CD14-positive monocyte (primary cell): ENCODE data around the gene GPR39. TPM values are rescaled to one million over a fixed set of nuclear protein-coding genes. Genes with fewer than 3 reads are reported as not detected.

ENCODE experiments used
- DNase-seq, 3 donors: peaks; one replicate each; pipeline ENCODE4 v3.0.0-alpha.2; 2011 to 2022
- H2AFZ ChIP-seq: 2 replicates; pipeline ENCODE4 v1.6.0; 2012; ENCODE audit warnings: mild to moderate bottlenecking, low read depth, low read length, inconsistent platforms; ENCODE audit not compliant: insufficient read depth, poor library complexity, severe bottlenecking
- H3K27ac ChIP-seq, 2 donors: 1 replicate in 1 of 2; 2 replicates in 1 of 2; pipeline ENCODE4 v1.5.1; 2012 to 2013; ENCODE audit warnings: low read length in 2 of 2, control low read depth in 1 of 2, inconsistent platforms in 1 of 2, low read depth in 1 of 2, mild to moderate bottlenecking in 1 of 2
- H3K27me3 ChIP-seq, 2 donors: one replicate each; pipeline versions ENCODE4 v1.6.0 to v1.6.1; 2011 to 2013; ENCODE audit warnings: low read length in 2 of 2; ENCODE audit not compliant: control insufficient read depth in 2 of 2, insufficient read depth in 2 of 2
- H3K36me3 ChIP-seq, 2 donors: replicated peaks in 1 of 2; 1 replicate in 1 of 2; 2 replicates in 1 of 2; pipeline versions ENCODE4 v1.5.1 to v1.6.1; 2012 to 2013; ENCODE audit warnings: low read length in 2 of 2, control low read depth in 1 of 2, inconsistent platforms in 1 of 2, mild to moderate bottlenecking in 1 of 2; ENCODE audit not compliant: insufficient read depth in 2 of 2, control insufficient read depth in 1 of 2
- H3K4me1 ChIP-seq, 2 donors: 1 replicate in 1 of 2; 2 replicates in 1 of 2; pipeline versions ENCODE4 v1.5.1 to v1.6.1; 2012 to 2013; ENCODE audit warnings: low read length in 2 of 2, control low read depth in 1 of 2, inconsistent platforms in 1 of 2, mild to moderate bottlenecking in 1 of 2, moderate library complexity in 1 of 2; ENCODE audit not compliant: insufficient read depth in 2 of 2, control insufficient read depth in 1 of 2
- H3K4me2 ChIP-seq: replicated peaks from 2 replicates; pipeline ENCODE3; 2012; ENCODE audit warnings: low read length, moderate library complexity, mild to moderate bottlenecking; ENCODE audit not compliant: poor library complexity, severe bottlenecking; ENCODE audit errors: extremely low read depth
- H3K4me3 ChIP-seq, 3 experiments: fragments of 200-600 bp in 1 of 3; sonication (generic) in 1 of 3; replicated peaks in 1 of 3; 1 replicate in 2 of 3; 2 replicates in 1 of 3; pipeline ENCODE4 v1.5.1; 2011 to 2013; ENCODE audit warnings: low read length in 3 of 3, mild to moderate bottlenecking in 3 of 3, control low read depth in 2 of 3, low read depth in 2 of 3, inconsistent platforms in 1 of 3, moderate library complexity in 1 of 3
- H3K79me2 ChIP-seq: 2 replicates; pipeline ENCODE4 v1.6.0; 2012; ENCODE audit warnings: mild to moderate bottlenecking, control low read depth, inconsistent platforms, low read length, moderate library complexity; ENCODE audit not compliant: insufficient read depth
- H3K9ac ChIP-seq: 2 replicates; pipeline ENCODE4 v1.6.0; 2017; ENCODE audit warnings: low read length, mild to moderate bottlenecking; ENCODE audit not compliant: insufficient read depth, poor library complexity, severe bottlenecking
- H3K9me3 ChIP-seq, 2 donors: replicated peaks in 1 of 2; 1 replicate in 1 of 2; 2 replicates in 1 of 2; pipeline versions ENCODE4 v1.5.1 to v1.6.1; 2012 to 2013; ENCODE audit warnings: low read length in 2 of 2, control low read depth in 1 of 2; ENCODE audit not compliant: control insufficient read depth in 1 of 2, insufficient read depth in 1 of 2
- H4K20me1 ChIP-seq: 2 replicates; pipeline ENCODE4 v1.6.0; 2012; ENCODE audit warnings: mild to moderate bottlenecking, low read length, control low read depth, moderate library complexity; ENCODE audit not compliant: insufficient read depth
- H3K27ac Mint-ChIP-seq, 7 donors: one replicate each; pipeline ENCODE4 v1.8.0; 2020; ENCODE audit warnings: mild to moderate bottlenecking in 7 of 7, mixed read lengths in 7 of 7, moderate library complexity in 6 of 7, inconsistent platforms in 2 of 7
- H3K27me3 Mint-ChIP-seq, 3 donors: one replicate each; pipeline ENCODE4 v1.8.0; 2021 to 2022; ENCODE audit warnings: low read depth in 3 of 3, mild to moderate bottlenecking in 3 of 3, mixed read lengths in 3 of 3, moderate library complexity in 3 of 3, inconsistent platforms in 1 of 3
- H3K36me3 Mint-ChIP-seq, 2 donors: one replicate each; pipeline ENCODE4 v1.8.0; 2020; ENCODE audit warnings: mixed read lengths in 2 of 2, inconsistent platforms in 1 of 2, mild to moderate bottlenecking in 1 of 2
- H3K4me1 Mint-ChIP-seq: one replicate; pipeline ENCODE4 v1.8.0; 2020; ENCODE audit warnings: mild to moderate bottlenecking, mixed read lengths
- H3K4me3 Mint-ChIP-seq, 2 donors: one replicate each; pipeline ENCODE4 v1.8.0; 2020; ENCODE audit warnings: mild to moderate bottlenecking in 2 of 2, mixed read lengths in 2 of 2, moderate library complexity in 1 of 2
- H3K9me3 Mint-ChIP-seq, 7 donors: one replicate each; pipeline ENCODE4 v1.8.0; 2020 to 2022; ENCODE audit warnings: mixed read lengths in 7 of 7, mild to moderate bottlenecking in 6 of 7, moderate library complexity in 6 of 7, inconsistent platforms in 2 of 7
- WGBS: methylation state at CpG from one replicate; pipeline ENCODE4 v1.1.5; 2013; ENCODE audit warnings: missing lambda C conversion rate; ENCODE audit not compliant: insufficient coverage; 5-methylcytosine and 5-hydroxymethylcytosine counted together
- intact Hi-C, 2 donors: fragments of 100-400 bp; cut with micrococcal nuclease; formaldehyde crosslinking; loops; one replicate each; pipeline versions ENCODE4 v1.15.0 to v1.15.1; 2023
- polyA plus RNA-seq, 3 donors: library from polyadenylated mRNA; depleted of rRNA in 1 of 3; unstranded in 2 of 3; stranded (reverse) in 1 of 3; fragments of 300-500 nt in 2 of 3; fragments of >200 nt in 1 of 3; fragmentation: Illumina TruSeq in 2 of 3; gene quantifications; 1 replicate in 2 of 3; 2 replicates in 1 of 3; pipeline ENCODE4 v1.2.3, GENCODE V29; 2012 to 2021
- TF ChIP-seq, protein P1 (sequence below): fragments of 200-600 bp; IDR thresholded peaks from one replicate; pipeline ENCODE4 v1.8.0; 2022; ENCODE audit warnings: antibody characterized with exemption, mild to moderate bottlenecking

The GPR39 gene
- polyA plus RNA-seq, 3 donors = 0.12 TPM; not detected in 2

GRCh38 chr2:132442278-132442677, 25.7 kb downstream of the GPR39 start:
- Histone ChIP-seq H3K36me3 (no peaks in the 10 kb centered on the region), H3K9ac (no peak overlapping the region), H3K4me1 (no peaks in the 10 kb centered on the region), H3K27ac (no peak overlapping the region), H4K20me1 (no peaks in the 10 kb centered on the region), H3K79me2 (no peaks in the 10 kb centered on the region), H3K27me3 (peaks cover 0 to 3% of the 10 kb centered on the region in 2 donors), H3K9me3 (no peaks in the 10 kb centered on the region), H2AFZ (no peak overlapping the region), H3K4me2 (no peak overlapping the region), H3K4me3 (no peak overlapping the region)
- DNase-seq = no peak
- H3K27me3 Mint-ChIP-seq = peaks cover 0 to 10% (median 9%) of the 10 kb centered on the region in 3 donors
- intact Hi-C loops = no loop called here
- no peaks in the 10 kb centered on the region for H3K9me3 Mint-ChIP-seq
- no peak overlapping the region for H3K4me3 Mint-ChIP-seq
- 88% methylated on average over 5 of the region's 7 CpGs for WGBS
- TF ChIP-seq, protein P1, sequence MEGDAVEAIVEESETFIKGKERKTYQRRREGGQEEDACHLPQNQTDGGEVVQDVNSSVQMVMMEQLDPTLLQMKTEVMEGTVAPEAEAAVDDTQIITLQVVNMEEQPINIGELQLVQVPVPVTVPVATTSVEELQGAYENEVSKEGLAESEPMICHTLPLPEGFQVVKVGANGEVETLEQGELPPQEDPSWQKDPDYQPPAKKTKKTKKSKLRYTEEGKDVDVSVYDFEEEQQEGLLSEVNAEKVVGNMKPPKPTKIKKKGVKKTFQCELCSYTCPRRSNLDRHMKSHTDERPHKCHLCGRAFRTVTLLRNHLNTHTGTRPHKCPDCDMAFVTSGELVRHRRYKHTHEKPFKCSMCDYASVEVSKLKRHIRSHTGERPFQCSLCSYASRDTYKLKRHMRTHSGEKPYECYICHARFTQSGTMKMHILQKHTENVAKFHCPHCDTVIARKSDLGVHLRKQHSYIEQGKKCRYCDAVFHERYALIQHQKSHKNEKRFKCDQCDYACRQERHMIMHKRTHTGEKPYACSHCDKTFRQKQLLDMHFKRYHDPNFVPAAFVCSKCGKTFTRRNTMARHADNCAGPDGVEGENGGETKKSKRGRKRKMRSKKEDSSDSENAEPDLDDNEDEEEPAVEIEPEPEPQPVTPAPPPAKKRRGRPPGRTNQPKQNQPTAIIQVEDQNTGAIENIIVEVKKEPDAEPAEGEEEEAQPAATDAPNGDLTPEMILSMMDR = no peak
- H3K4me1 Mint-ChIP-seq = peaks cover 2% of the 10 kb centered on the region
- no peaks in the 10 kb centered on the region for H3K36me3 Mint-ChIP-seq
- H3K27ac Mint-ChIP-seq = no peak overlapping the region

GRCh38 chr2:132443106-132443505, 26.5 kb downstream of the GPR39 start:
- no peaks in the 10 kb centered on the region for H3K36me3 Mint-ChIP-seq

More at GRCh38 chr2:132443106-132443505, 26.5 kb downstream of the GPR39 start:
- TF ChIP-seq, protein P1 = no peak
- Histone ChIP-seq H3K27ac (no peak overlapping the region), H2AFZ (no peak overlapping the region), H3K9ac (no peak overlapping the region), H3K79me2 (no peaks in the 10 kb centered on the region), H3K4me2 (no peak overlapping the region), H3K9me3 (no peaks in the 10 kb centered on the region), H3K27me3 (peaks cover 0 to 3% of the 10 kb centered on the region in 2 donors), H3K36me3 (no peaks in the 10 kb centered on the region), H3K4me3 (no peak overlapping the region), H3K4me1 (no peaks in the 10 kb centered on the region), H4K20me1 (no peaks in the 10 kb centered on the region)
- intact Hi-C loops = no loop called here
- peaks cover 4% of the 10 kb centered on the region for H3K4me1 Mint-ChIP-seq
- no CpG with 5 or more reads among the region's 4 CpGs for WGBS
- no peak overlapping the region for H3K27ac Mint-ChIP-seq
- H3K9me3 Mint-ChIP-seq = no peaks in the 10 kb centered on the region
- no peak overlapping the region for H3K4me3 Mint-ChIP-seq
- peaks cover 3 to 12% (median 8%) of the 10 kb centered on the region in 3 donors for H3K27me3 Mint-ChIP-seq
- DNase-seq = no peak
